Keratinocyte (primary cell): ENCODE data around the gene EVL.

Experiments
- CTCF ChIP-seq, 3 experiments: IDR thresholded peaks in 1 of 3; conservative IDR thresholded peaks in 1 of 3; optimal IDR thresholded peaks in 1 of 3; 2 replicates in 2 of 3; 3 replicates in 1 of 3; pipeline versions ENCODE3 to v1.5.1; 2011; ENCODE audit warnings: low read length in 3 of 3, mild to moderate bottlenecking in 3 of 3, moderate library complexity in 2 of 3, control low read depth in 1 of 3, inconsistent platforms in 1 of 3; ENCODE audit not compliant: insufficient read depth in 2 of 3; ENCODE audit errors: extremely low read depth in 1 of 3
- EZH2 ChIP-seq: IDR thresholded peaks from one replicate; pipeline ENCODE4 v1.6.1; 2012; ENCODE audit warnings: inconsistent platforms, mild to moderate bottlenecking, low read length, moderate library complexity

- TF ChIP-seq CTCF (optimal IDR thresholded peaks at IDR 0.05 in 1 of 3, IDR thresholded peaks at IDR 0.05 in 1 of 3, conservative IDR thresholded peaks at IDR 0.05 in 1 of 3; ENCODE audit: extremely low read depth in 1 of 3, insufficient read depth in 2 of 3, low read length in 3 of 3) (no peak), EZH2 (no peak)
Measured at GRCh38 chr14:100085462-100085861, 20.2 kb downstream of the EVL start.
